Measurements from ENCODE around the gene THOC5.
"Not testable (repeated sequence)": the region's sequence is repeated elsewhere in the genome, so short reads cannot be mapped to it uniquely, and the experiment has no call there.

The THOC5 gene

GRCh38 chr22:29510542-29510941 is 43.0 kb downstream of the THOC5 start:
- DNase-seq (ENCODE audit: low read depth), result no peak

- DNase-seq (ENCODE audit: low read depth), result no peak
Measured at GRCh38 chr22:29509815-29510214, 43.7 kb downstream of the THOC5 start.

GRCh38 chr22:29509298-29509697 is 44.3 kb downstream of the THOC5 start:
- DNase-seq (ENCODE audit: low read depth), result no peak

- DNase-seq (ENCODE audit: low read depth), result no peak
Measured at GRCh38 chr22:29503811-29504372, 49.7 kb downstream of the THOC5 start.

- DNase-seq (ENCODE audit: low read depth), result no peak
Measured at GRCh38 chr22:29499852-29500251, 53.7 kb downstream of the THOC5 start.

- DNase-seq (ENCODE audit: low read depth), result no peak
Measured at GRCh38 chr22:29493636-29494035, 59.9 kb downstream of the THOC5 start.

GRCh38 chr22:29491012-29491411 is 62.5 kb downstream of the THOC5 start:
- DNase-seq (ENCODE audit: low read depth), result no peak

- not testable (repeated sequence) for DNase-seq (ENCODE audit: low read depth)
Measured at GRCh38 chr22:29489127-29489780, 64.3 kb downstream of the THOC5 start.

GRCh38 chr22:29487426-29487986 is 66.1 kb downstream of the THOC5 start:
- DNase-seq (ENCODE audit: low read depth), result no peak

GRCh38 chr22:29485448-29485847 is 68.1 kb downstream of the THOC5 start:
- DNase-seq (ENCODE audit: low read depth), result no peak

GRCh38 chr22:29484642-29485041 is 68.9 kb downstream of the THOC5 start:
- DNase-seq (ENCODE audit: low read depth), result no peak

GRCh38 chr22:29483254-29483653 is 70.3 kb downstream of the THOC5 start:
- DNase-seq (ENCODE audit: low read depth), result no peak

- DNase-seq (ENCODE audit: low read depth), result no peak
Measured at GRCh38 chr22:29482726-29483125, 70.8 kb downstream of the THOC5 start.

GRCh38 chr22:29482253-29482652 is 71.3 kb downstream of the THOC5 start:
- DNase-seq (ENCODE audit: low read depth), result no peak

- no peak for DNase-seq (ENCODE audit: low read depth)
Measured at GRCh38 chr22:29481265-29482000, 72.1 kb downstream of the THOC5 start.

- no peak for DNase-seq (ENCODE audit: low read depth)
Measured at GRCh38 chr22:29480512-29481264, 72.9 kb downstream of the THOC5 start.

- DNase-seq (ENCODE audit: low read depth), result no peak
Measured at GRCh38 chr22:29480262-29480511, 73.4 kb downstream of the THOC5 start.

GRCh38 chr22:29479417-29480261 is 73.9 kb downstream of the THOC5 start, which contains the start of gene NEFH:
Gene NEFH, plus strand, starts transcription at chr22:29480218. Its CDS starts 45 bp downstream, at chr22:29480263.
- no peak for DNase-seq (ENCODE audit: low read depth)

- DNase-seq (ENCODE audit: low read depth), result no peak
Measured at GRCh38 chr22:29478326-29479276, 75.0 kb downstream of the THOC5 start.

GRCh38 chr22:29477723-29478318 is 75.7 kb downstream of the THOC5 start:
- no peak for DNase-seq (ENCODE audit: low read depth)

Measured in activated gamma-delta T cell treated with anti-CD3 and anti-CD28 coated beads, Interleukin-2, amount 50 U/mL, for 16 hours (primary cell).